Measurements from ENCODE around the gene FAT2. TPM values are rescaled to one million over a fixed set of nuclear protein-coding genes. Genes with fewer than 3 reads are reported as not detected.

FAT2 gene
- total and polyA plus RNA-seq, 10 of the 15 experiments (the other 5 are each of a cell fraction or from before 2014, with no cell fraction given), result 0.01 to 0.06 (median 0.03) TPM; not detected in 3

DNA sequence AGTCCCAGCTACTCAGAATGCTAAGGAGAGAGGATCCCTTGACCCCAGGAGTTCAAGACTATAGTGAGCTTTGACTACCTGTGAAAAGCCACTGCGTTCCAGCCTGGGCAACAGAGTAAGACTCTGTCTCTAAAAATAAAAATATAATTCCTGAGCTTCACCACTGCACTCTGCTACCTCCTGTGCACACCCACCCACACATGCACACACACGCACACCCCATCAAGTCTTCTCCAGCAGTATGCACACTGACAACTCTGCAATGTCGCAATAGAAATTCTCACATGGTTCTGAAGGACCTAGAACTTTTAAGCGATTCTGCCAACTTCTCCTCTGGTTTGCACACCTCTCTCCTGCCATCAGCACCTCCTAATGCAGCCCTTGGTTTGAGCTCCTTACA, 47.5 kb upstream of the FAT2 start:
- WGBS (ENCODE audit: insufficient coverage, insufficient replicate concordance, low lambda C conversion rate, missing lambda C conversion rate), result 60% methylated on average over 4 of the region's 4 CpGs
- Histone ChIP-seq H3K4me1 (ENCODE audit: control insufficient read depth, insufficient read depth, low read length) (no peaks in the 10 kb centered on the region), H3K9me3 (replicated peaks; ENCODE audit: control insufficient read depth, insufficient read depth, low read length) (no peaks in the 10 kb centered on the region), H2AFZ (ENCODE audit: control insufficient read depth, low read depth, low read length) (no peak overlapping the region), H3K27ac (ENCODE audit: control insufficient read depth, insufficient read depth) (no peak overlapping the region), H4K20me1 (ENCODE audit: control insufficient read depth, insufficient read depth) (no peaks in the 10 kb centered on the region), H3K9ac (ENCODE audit: control insufficient read depth, insufficient read depth, low read length) (no peak overlapping the region), H3K27me3 (replicated peaks in 1 of 2; ENCODE audit: control insufficient read depth in 2 of 2, insufficient read depth in 2 of 2, low read length in 1 of 2) (no peaks in the 10 kb centered on the region; a peak in 3 of 4 replicates), H3K4me3 (no peak overlapping the region), H3K79me2 (ENCODE audit: control insufficient read depth, insufficient read depth, low read length) (no peaks in the 10 kb centered on the region), H3K4me2 (ENCODE audit: control insufficient read depth, insufficient read depth) (no peak overlapping the region), H3K36me3 (ENCODE audit: control insufficient read depth in 2 of 2, insufficient read depth in 2 of 2, low read length in 1 of 2) (no peaks in the 10 kb centered on the region)
- ChIA-PET RAD21 (ENCODE audit: unreplicated experiment) (interaction anchor here (4.7 kb wide), 1 partner anchor 13 kb away, joined by 23 read pairs; no protein-coding TSS in a partner anchor), SMC1A (ENCODE audit: uncharacterized antibody, unreplicated experiment) (interaction anchor here (0.7 to 2.2 kb wide), 6 partner anchors 10 to 53 kb away, joined by 3 to 14 read pairs (median 3); no protein-coding TSS in a partner anchor), POLR2A (interaction anchor here (1.4 kb wide), 1 partner anchor 10 kb away, joined by 5 read pairs; no protein-coding TSS in a partner anchor), CTCF (interaction anchor here (1.0 to 1.1 kb wide), 2 partner anchors 13 to 20 kb away, joined by 5 to 6 read pairs; no protein-coding TSS in a partner anchor)
- ATAC-seq, result no peak
- intact Hi-C loops (cut with micrococcal nuclease; ENCODE audit: unreplicated experiment) (no loop called here), in situ Hi-C loops (cut with MboI) (no loop called here)
- no TSS peak for BruUV-seq (replicated peaks)
- DNase-seq (ENCODE audit: low read depth, low spot score), result no peak
- no peak for FAIRE-seq
- no peak for TF ChIP-seq SUZ12 (IDR thresholded peaks at IDR 0.05; ENCODE audit: unreplicated experiment)
- no peak for TF ChIP-seq HDGF (IDR thresholded peaks at IDR 0.05)
- TF ChIP-seq SIX5 (IDR thresholded peaks at IDR 0.05; ENCODE audit: low read depth, low read length, severe bottlenecking), result no peak
- no peak for TF ChIP-seq POU2F2 (IDR thresholded peaks at IDR 0.05; ENCODE audit: borderline replicate concordance, low read depth, low read length)
- no peak for TF ChIP-seq YY1 (IDR thresholded peaks at IDR 0.05; ENCODE audit: low read depth, low read length)
- TF ChIP-seq IRF4 (IDR thresholded peaks at IDR 0.05; ENCODE audit: low read depth, low read length), result no peak
- TF ChIP-seq POLR2AphosphoS2 (IDR thresholded peaks at IDR 0.05; ENCODE audit: low read depth, low read length), result no peak
- TF ChIP-seq, protein P1, sequence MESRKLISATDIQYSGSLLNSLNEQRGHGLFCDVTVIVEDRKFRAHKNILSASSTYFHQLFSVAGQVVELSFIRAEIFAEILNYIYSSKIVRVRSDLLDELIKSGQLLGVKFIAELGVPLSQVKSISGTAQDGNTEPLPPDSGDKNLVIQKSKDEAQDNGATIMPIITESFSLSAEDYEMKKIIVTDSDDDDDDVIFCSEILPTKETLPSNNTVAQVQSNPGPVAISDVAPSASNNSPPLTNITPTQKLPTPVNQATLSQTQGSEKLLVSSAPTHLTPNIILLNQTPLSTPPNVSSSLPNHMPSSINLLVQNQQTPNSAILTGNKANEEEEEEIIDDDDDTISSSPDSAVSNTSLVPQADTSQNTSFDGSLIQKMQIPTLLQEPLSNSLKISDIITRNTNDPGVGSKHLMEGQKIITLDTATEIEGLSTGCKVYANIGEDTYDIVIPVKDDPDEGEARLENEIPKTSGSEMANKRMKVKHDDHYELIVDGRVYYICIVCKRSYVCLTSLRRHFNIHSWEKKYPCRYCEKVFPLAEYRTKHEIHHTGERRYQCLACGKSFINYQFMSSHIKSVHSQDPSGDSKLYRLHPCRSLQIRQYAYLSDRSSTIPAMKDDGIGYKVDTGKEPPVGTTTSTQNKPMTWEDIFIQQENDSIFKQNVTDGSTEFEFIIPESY (IDR thresholded peaks at IDR 0.05), result no peak
- TF ChIP-seq CEBPB (IDR thresholded peaks at IDR 0.05; ENCODE audit: borderline replicate concordance in 1 of 2, low read depth in 2 of 2, low read length in 2 of 2), result no peak
- TF ChIP-seq CHD4 (IDR thresholded peaks at IDR 0.05), result no peak
- no peak for TF ChIP-seq TCF3 (IDR thresholded peaks at IDR 0.05; ENCODE audit: borderline replicate concordance, insufficient read depth, low read depth, low read length)
- TF ChIP-seq NFYB (IDR thresholded peaks at IDR 0.05; ENCODE audit: insufficient read depth, low read depth, low read length), result no peak
- TF ChIP-seq, protein P2, sequence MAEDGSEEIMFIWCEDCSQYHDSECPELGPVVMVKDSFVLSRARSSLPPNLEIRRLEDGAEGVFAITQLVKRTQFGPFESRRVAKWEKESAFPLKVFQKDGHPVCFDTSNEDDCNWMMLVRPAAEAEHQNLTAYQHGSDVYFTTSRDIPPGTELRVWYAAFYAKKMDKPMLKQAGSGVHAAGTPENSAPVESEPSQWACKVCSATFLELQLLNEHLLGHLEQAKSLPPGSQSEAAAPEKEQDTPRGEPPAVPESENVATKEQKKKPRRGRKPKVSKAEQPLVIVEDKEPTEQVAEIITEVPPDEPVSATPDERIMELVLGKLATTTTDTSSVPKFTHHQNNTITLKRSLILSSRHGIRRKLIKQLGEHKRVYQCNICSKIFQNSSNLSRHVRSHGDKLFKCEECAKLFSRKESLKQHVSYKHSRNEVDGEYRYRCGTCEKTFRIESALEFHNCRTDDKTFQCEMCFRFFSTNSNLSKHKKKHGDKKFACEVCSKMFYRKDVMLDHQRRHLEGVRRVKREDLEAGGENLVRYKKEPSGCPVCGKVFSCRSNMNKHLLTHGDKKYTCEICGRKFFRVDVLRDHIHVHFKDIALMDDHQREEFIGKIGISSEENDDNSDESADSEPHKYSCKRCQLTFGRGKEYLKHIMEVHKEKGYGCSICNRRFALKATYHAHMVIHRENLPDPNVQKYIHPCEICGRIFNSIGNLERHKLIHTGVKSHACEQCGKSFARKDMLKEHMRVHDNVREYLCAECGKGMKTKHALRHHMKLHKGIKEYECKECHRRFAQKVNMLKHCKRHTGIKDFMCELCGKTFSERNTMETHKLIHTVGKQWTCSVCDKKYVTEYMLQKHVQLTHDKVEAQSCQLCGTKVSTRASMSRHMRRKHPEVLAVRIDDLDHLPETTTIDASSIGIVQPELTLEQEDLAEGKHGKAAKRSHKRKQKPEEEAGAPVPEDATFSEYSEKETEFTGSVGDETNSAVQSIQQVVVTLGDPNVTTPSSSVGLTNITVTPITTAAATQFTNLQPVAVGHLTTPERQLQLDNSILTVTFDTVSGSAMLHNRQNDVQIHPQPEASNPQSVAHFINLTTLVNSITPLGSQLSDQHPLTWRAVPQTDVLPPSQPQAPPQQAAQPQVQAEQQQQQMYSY (CRISPR knock-in tag; IDR thresholded peaks at IDR 0.05), result no peak
